ENCODE measurements around the gene TEK.

Gene TEK

GRCh38 chr9:27165068-27165467 lies 56.0 kb downstream of the TEK start:
- no peak overlapping the region for H3K4me3 ChIP-seq (ENCODE audit: low read depth, low read length)
- DNase-seq (ENCODE audit: low read depth) = no peak

GRCh38 chr9:27165670-27166069 lies 56.6 kb downstream of the TEK start:
- DNase-seq (ENCODE audit: low read depth) = no peak
- H3K4me3 ChIP-seq (ENCODE audit: low read depth, low read length) = no peak overlapping the region

- DNase-seq (ENCODE audit: low read depth) = no peak
- no peak overlapping the region for H3K4me3 ChIP-seq (ENCODE audit: low read depth, low read length)
Observed at GRCh38 chr9:27168496-27168895, 59.5 kb downstream of the TEK start.

- DNase-seq (ENCODE audit: low read depth) = no peak
- no peak overlapping the region for H3K4me3 ChIP-seq (ENCODE audit: low read depth, low read length)
Observed at GRCh38 chr9:27168951-27169350, 59.9 kb downstream of the TEK start.

- no peak overlapping the region for H3K4me3 ChIP-seq (ENCODE audit: low read depth, low read length)
- no peak for DNase-seq (ENCODE audit: low read depth)
Observed at GRCh38 chr9:27176971-27177370, 67.9 kb downstream of the TEK start.

GRCh38 chr9:27179245-27179865 lies 70.3 kb downstream of the TEK start:
- DNase-seq (ENCODE audit: low read depth) = no peak
- H3K4me3 ChIP-seq (ENCODE audit: low read depth, low read length) = no peak overlapping the region

- no peak overlapping the region for H3K4me3 ChIP-seq (ENCODE audit: low read depth, low read length)
- peak; percentile 52 for DNase-seq (ENCODE audit: low read depth)
Observed at GRCh38 chr9:27181381-27181780, 72.4 kb downstream of the TEK start.

- no peak overlapping the region for H3K4me3 ChIP-seq (ENCODE audit: low read depth, low read length)
- no peak for DNase-seq (ENCODE audit: low read depth)
Observed at GRCh38 chr9:27182421-27182820, 73.4 kb downstream of the TEK start.

GRCh38 chr9:27183131-27183530 lies 74.1 kb downstream of the TEK start:
- DNase-seq (ENCODE audit: low read depth) = no peak
- H3K4me3 ChIP-seq (ENCODE audit: low read depth, low read length) = no peak overlapping the region

- no peak overlapping the region for H3K4me3 ChIP-seq (ENCODE audit: low read depth, low read length)
- DNase-seq (ENCODE audit: low read depth) = peak; percentile 18
Observed at GRCh38 chr9:27183701-27184100, 74.7 kb downstream of the TEK start.

GRCh38 chr9:27184556-27185351 lies 75.7 kb downstream of the TEK start:
- no peak overlapping the region for H3K4me3 ChIP-seq (ENCODE audit: low read depth, low read length)
- DNase-seq (ENCODE audit: low read depth) = peak; percentile 81

GRCh38 chr9:27188426-27188825 lies 79.4 kb downstream of the TEK start:
- H3K4me3 ChIP-seq (ENCODE audit: low read depth, low read length) = no peak overlapping the region
- DNase-seq (ENCODE audit: low read depth) = no peak

- H3K4me3 ChIP-seq (ENCODE audit: low read depth, low read length) = no peak overlapping the region
- no peak for DNase-seq (ENCODE audit: low read depth)
Observed at GRCh38 chr9:27189426-27189825, 80.4 kb downstream of the TEK start.

GRCh38 chr9:27192291-27192960 lies 83.4 kb downstream of the TEK start:
- no peak for DNase-seq (ENCODE audit: low read depth)
- no peak overlapping the region for H3K4me3 ChIP-seq (ENCODE audit: low read depth, low read length)

- peak; percentile 8 for DNase-seq (ENCODE audit: low read depth)
- no peak overlapping the region for H3K4me3 ChIP-seq (ENCODE audit: low read depth, low read length)
Observed at GRCh38 chr9:27193886-27194285, 84.9 kb downstream of the TEK start.

- H3K4me3 ChIP-seq (ENCODE audit: low read depth, low read length) = no peak overlapping the region
- peak; percentile 84 for DNase-seq (ENCODE audit: low read depth)
Observed at GRCh38 chr9:27194401-27195091, 85.5 kb downstream of the TEK start.

GRCh38 chr9:27195191-27195590 lies 86.2 kb downstream of the TEK start:
- H3K4me3 ChIP-seq (ENCODE audit: low read depth, low read length) = no peak overlapping the region
- DNase-seq (ENCODE audit: low read depth) = peak; percentile 9

- no peak for DNase-seq (ENCODE audit: low read depth)
- H3K4me3 ChIP-seq (ENCODE audit: low read depth, low read length) = no peak overlapping the region
Observed at GRCh38 chr9:27196383-27196782, 87.4 kb downstream of the TEK start.

GRCh38 chr9:27198190-27198589 lies 89.2 kb downstream of the TEK start:
- H3K4me3 ChIP-seq (ENCODE audit: low read depth, low read length) = no peak overlapping the region
- DNase-seq (ENCODE audit: low read depth) = peak; percentile 34

GRCh38 chr9:27202056-27202455 lies 93.0 kb downstream of the TEK start:
- H3K4me3 ChIP-seq (ENCODE audit: low read depth, low read length) = no peak overlapping the region
- DNase-seq (ENCODE audit: low read depth) = no peak

Measured in skeletal muscle cell (primary cell).